ENCODE data around the gene NGEF.

Gene NGEF

GRCh38 chr2:233031556-233032500 is 18.8 kb upstream of the NGEF start:
- 94% methylated on average over 21 of the region's 27 CpGs for WGBS (ENCODE audit: insufficient coverage)
- Histone ChIP-seq H3K27me3 (replicated peaks in 2 of 5; ENCODE audit: control insufficient read depth in 4 of 5, insufficient read depth in 5 of 5, low read length in 4 of 5) (no peaks in the 10 kb centered on the region), H3K9me3 (ENCODE audit: control extremely low read depth in 1 of 5, control insufficient read depth in 4 of 5, insufficient read depth in 2 of 5, low read depth in 1 of 5, low read length in 4 of 5) (no peaks in the 10 kb centered on the region), H3K27ac (ENCODE audit: insufficient read depth in 1 of 2, low read depth in 1 of 2, low read length in 2 of 2, poor library complexity in 1 of 2, severe bottlenecking in 2 of 2) (no peak overlapping the region), H3K36me3 (ENCODE audit: control insufficient read depth in 4 of 4, insufficient read depth in 4 of 4, low read length in 3 of 4) (no peaks in the 10 kb centered on the region), H3K4me1 (ENCODE audit: control extremely low read depth in 1 of 4, control insufficient read depth in 4 of 4, insufficient read depth in 4 of 4, low read length in 3 of 4) (no peaks in the 10 kb centered on the region), H3K4me3 (ENCODE audit: control insufficient read depth in 1 of 7, extremely low read depth in 1 of 7, insufficient read depth in 4 of 7, low read depth in 2 of 7, low read length in 6 of 7) (no peak overlapping the region)
- POLR2A ChIA-PET = no interaction called here
- CTCF ChIA-PET = no interaction called here
- no peak for DNase-seq

GRCh38 chr2:233029321-233029720 is 16.3 kb upstream of the NGEF start:
- WGBS (ENCODE audit: insufficient coverage) = no CpG with 5 or more reads among the region's 9 CpGs
- ChIA-PET CTCF (interaction anchor here (0.7 to 1.7 kb wide), 11 partner anchors 15 to 179 kb away, joined by 3 to 5 read pairs (median 3); partner anchors contain the start of gene INPP5D), POLR2A (no interaction called here)
- Histone ChIP-seq H3K9me3 (ENCODE audit: control extremely low read depth in 1 of 5, control insufficient read depth in 4 of 5, insufficient read depth in 2 of 5, low read depth in 1 of 5, low read length in 4 of 5) (no peaks in the 10 kb centered on the region), H3K4me1 (ENCODE audit: control extremely low read depth in 1 of 4, control insufficient read depth in 4 of 4, insufficient read depth in 4 of 4, low read length in 3 of 4) (no peaks in the 10 kb centered on the region), H3K27me3 (replicated peaks in 2 of 5; ENCODE audit: control insufficient read depth in 4 of 5, insufficient read depth in 5 of 5, low read length in 4 of 5) (no peaks in the 10 kb centered on the region), H3K4me3 (ENCODE audit: control insufficient read depth in 1 of 7, extremely low read depth in 1 of 7, insufficient read depth in 4 of 7, low read depth in 2 of 7, low read length in 6 of 7) (no peak overlapping the region), H3K36me3 (ENCODE audit: control insufficient read depth in 4 of 4, insufficient read depth in 4 of 4, low read length in 3 of 4) (no peaks in the 10 kb centered on the region), H3K27ac (ENCODE audit: insufficient read depth in 1 of 2, low read depth in 1 of 2, low read length in 2 of 2, poor library complexity in 1 of 2, severe bottlenecking in 2 of 2) (no peak overlapping the region)
- DNase-seq = no peak

DNA sequence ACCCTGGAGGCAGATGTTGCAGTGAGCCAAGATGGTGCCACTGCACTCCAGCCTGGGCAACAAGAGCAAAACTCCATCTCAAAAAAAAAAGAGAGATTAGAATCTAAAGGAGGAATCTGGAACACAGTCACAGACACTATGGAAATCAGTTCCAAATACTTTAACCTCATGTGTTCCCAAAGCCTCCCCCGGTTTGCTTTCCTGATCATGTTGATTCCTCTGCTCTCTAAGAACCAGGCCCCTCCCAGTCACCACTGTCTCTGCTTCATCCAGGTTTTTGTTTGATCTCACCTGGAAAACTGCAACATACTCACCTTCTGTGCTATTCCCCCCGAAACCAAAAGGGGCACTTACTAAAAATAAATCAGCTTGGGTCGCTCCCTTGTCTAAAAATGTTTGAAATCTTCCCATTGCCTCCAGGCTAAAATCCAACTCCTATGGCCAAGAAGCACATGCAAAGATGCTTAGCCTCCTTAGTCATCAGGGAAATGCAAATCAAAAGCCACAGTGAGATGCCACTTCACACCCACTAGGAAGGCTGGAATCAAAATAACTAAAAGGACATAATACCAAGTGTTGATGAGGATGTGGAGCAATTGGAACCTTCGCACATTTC is 13.2 kb upstream of the NGEF start:
- ChIA-PET CTCF (no interaction called here), POLR2A (no interaction called here)
- H3K4me1 ChIP-seq (ENCODE audit: control extremely low read depth in 1 of 4, control insufficient read depth in 4 of 4, insufficient read depth in 4 of 4, low read length in 3 of 4) = no peaks in the 10 kb centered on the region
- H3K27ac ChIP-seq (ENCODE audit: insufficient read depth in 1 of 2, low read depth in 1 of 2, low read length in 2 of 2, poor library complexity in 1 of 2, severe bottlenecking in 2 of 2) = no peak overlapping the region
- H3K27me3 ChIP-seq (replicated peaks in 2 of 5; ENCODE audit: control insufficient read depth in 4 of 5, insufficient read depth in 5 of 5, low read length in 4 of 5) = no peaks in the 10 kb centered on the region
- DNase-seq = no peak
- no peaks in the 10 kb centered on the region for H3K36me3 ChIP-seq (ENCODE audit: control insufficient read depth in 4 of 4, insufficient read depth in 4 of 4, low read length in 3 of 4)
- 100% methylated on average over 3 of the region's 4 CpGs for WGBS (ENCODE audit: insufficient coverage)
- H3K4me3 ChIP-seq (ENCODE audit: control insufficient read depth in 1 of 7, extremely low read depth in 1 of 7, insufficient read depth in 4 of 7, low read depth in 2 of 7, low read length in 6 of 7) = no peak overlapping the region
- no peaks in the 10 kb centered on the region for H3K9me3 ChIP-seq (ENCODE audit: control extremely low read depth in 1 of 5, control insufficient read depth in 4 of 5, insufficient read depth in 2 of 5, low read depth in 1 of 5, low read length in 4 of 5)

DNA sequence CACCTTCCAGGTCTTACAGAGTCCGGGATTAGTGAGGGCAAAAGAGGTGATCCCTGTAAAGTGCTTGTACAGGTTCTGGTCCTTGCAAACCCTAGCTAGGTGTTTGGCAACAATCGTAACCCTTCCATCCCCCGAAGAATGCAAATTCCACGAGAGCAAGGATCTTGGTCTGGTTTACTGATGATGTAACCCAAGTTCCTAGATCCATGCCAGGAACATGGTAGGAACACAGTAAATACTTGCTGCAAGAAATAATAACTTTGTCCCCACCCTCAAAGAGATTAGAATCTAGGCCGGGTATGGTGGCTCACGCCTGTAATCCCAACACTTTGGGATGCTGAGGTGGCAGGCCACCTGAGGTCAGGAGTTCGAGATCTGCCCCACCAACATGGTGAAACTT is 12.7 kb upstream of the NGEF start:
- no peaks in the 10 kb centered on the region for H3K9me3 ChIP-seq (ENCODE audit: control extremely low read depth in 1 of 5, control insufficient read depth in 4 of 5, insufficient read depth in 2 of 5, low read depth in 1 of 5, low read length in 4 of 5)
- ChIA-PET POLR2A (no interaction called here), CTCF (no interaction called here)
- no peaks in the 10 kb centered on the region for H3K36me3 ChIP-seq (ENCODE audit: control insufficient read depth in 4 of 4, insufficient read depth in 4 of 4, low read length in 3 of 4)
- H3K4me3 ChIP-seq (ENCODE audit: control insufficient read depth in 1 of 7, extremely low read depth in 1 of 7, insufficient read depth in 4 of 7, low read depth in 2 of 7, low read length in 6 of 7) = no peak overlapping the region
- H3K27me3 ChIP-seq (replicated peaks in 2 of 5; ENCODE audit: control insufficient read depth in 4 of 5, insufficient read depth in 5 of 5, low read length in 4 of 5) = no peaks in the 10 kb centered on the region
- DNase-seq = no peak
- WGBS (ENCODE audit: insufficient coverage) = 98% methylated on average over 6 of the region's 7 CpGs
- H3K4me1 ChIP-seq (ENCODE audit: control extremely low read depth in 1 of 4, control insufficient read depth in 4 of 4, insufficient read depth in 4 of 4, low read length in 3 of 4) = no peaks in the 10 kb centered on the region
- H3K27ac ChIP-seq (ENCODE audit: insufficient read depth in 1 of 2, low read depth in 1 of 2, low read length in 2 of 2, poor library complexity in 1 of 2, severe bottlenecking in 2 of 2) = no peak overlapping the region

DNA sequence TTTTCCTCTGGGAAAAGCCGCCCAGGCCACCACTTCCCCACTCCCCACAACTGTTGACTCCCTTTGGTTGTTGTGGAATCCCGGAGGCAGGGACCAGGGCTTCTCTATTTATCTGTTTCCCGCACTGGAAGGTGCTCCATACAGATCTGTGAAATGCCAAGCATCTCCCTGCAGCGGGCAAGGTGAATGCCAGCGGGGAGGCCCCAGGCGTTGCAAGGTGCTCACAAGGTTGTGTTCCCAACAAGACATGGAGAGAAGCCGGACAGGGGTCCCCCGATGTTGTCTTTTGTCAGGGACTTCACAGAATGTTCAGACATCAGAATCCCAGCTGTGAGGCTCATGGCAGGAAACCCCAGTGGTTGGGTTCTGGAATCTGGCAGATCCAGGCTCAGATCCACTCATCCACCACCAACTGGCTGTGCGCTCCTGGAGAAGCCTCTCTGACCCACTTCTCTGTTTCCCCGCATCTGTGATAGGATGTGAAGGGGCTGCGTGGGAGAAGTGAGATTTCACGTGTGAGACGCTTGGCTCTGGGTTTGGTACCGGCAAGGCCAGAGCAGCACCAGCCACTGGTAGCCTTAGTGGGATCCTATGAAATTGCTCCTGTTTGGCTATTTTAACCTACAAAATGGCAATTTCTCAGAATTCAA is 10.8 kb upstream of the NGEF start:
- no peak overlapping the region for H3K4me3 ChIP-seq (ENCODE audit: control insufficient read depth in 1 of 7, extremely low read depth in 1 of 7, insufficient read depth in 4 of 7, low read depth in 2 of 7, low read length in 6 of 7)
- WGBS (ENCODE audit: insufficient coverage) = 98% methylated on average over 14 of the region's 14 CpGs
- no peaks in the 10 kb centered on the region for H3K27me3 ChIP-seq (replicated peaks in 2 of 5; ENCODE audit: control insufficient read depth in 4 of 5, insufficient read depth in 5 of 5, low read length in 4 of 5)
- POLR2A ChIA-PET = no interaction called here
- H3K27ac ChIP-seq (ENCODE audit: insufficient read depth in 1 of 2, low read depth in 1 of 2, low read length in 2 of 2, poor library complexity in 1 of 2, severe bottlenecking in 2 of 2) = no peak overlapping the region
- no peak for DNase-seq
- H3K36me3 ChIP-seq (ENCODE audit: control insufficient read depth in 4 of 4, insufficient read depth in 4 of 4, low read length in 3 of 4) = no peaks in the 10 kb centered on the region
- H3K4me1 ChIP-seq (ENCODE audit: control extremely low read depth in 1 of 4, control insufficient read depth in 4 of 4, insufficient read depth in 4 of 4, low read length in 3 of 4) = no peaks in the 10 kb centered on the region
- H3K9me3 ChIP-seq (ENCODE audit: control extremely low read depth in 1 of 5, control insufficient read depth in 4 of 5, insufficient read depth in 2 of 5, low read depth in 1 of 5, low read length in 4 of 5) = no peaks in the 10 kb centered on the region
- CTCF ChIA-PET = interaction anchor here (0.9 kb wide), 1 partner anchor 44 kb away, joined by 3 read pairs; no protein-coding TSS in a partner anchor

DNA sequence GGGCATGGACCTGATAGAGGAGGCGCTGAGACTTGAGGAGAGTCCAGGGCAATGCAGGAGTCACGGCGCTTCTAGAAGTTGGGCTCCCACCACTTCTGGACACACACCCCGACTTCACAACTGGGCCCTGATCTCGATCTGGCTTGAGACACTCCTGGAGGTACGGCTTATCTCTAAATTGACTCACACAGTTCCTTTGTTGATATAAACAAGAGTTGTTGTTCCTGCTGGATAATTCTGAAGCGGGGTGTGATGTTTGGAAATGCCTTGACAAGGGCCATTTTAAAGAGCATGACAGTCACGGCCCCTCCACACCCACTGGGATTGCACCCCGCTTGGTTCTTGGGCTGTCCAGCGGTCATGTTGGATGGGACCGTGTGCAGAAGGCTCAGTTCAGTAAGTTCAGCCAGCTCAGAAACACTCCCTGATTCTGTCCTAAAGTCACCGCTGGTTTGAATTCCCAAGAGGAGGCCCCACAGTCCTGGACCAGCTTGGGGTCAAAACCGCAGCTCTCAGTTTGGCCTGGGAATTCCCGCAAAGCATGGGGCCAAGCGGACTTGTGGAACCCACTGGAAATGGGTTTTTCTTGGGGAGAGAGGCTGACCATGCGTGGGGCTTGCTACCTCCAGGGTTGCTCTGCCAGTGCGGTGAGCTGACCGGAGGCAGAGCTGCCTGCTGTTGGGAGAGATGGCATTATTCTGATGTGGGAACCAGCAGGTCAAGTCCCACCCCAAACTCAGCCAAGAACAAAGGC is 10.1 kb upstream of the NGEF start:
- no peak for DNase-seq
- ChIA-PET CTCF (no interaction called here), POLR2A (no interaction called here)
- H3K4me1 ChIP-seq (ENCODE audit: control extremely low read depth in 1 of 4, control insufficient read depth in 4 of 4, insufficient read depth in 4 of 4, low read length in 3 of 4) = no peaks in the 10 kb centered on the region
- no peak overlapping the region for H3K4me3 ChIP-seq (ENCODE audit: control insufficient read depth in 1 of 7, extremely low read depth in 1 of 7, insufficient read depth in 4 of 7, low read depth in 2 of 7, low read length in 6 of 7)
- H3K36me3 ChIP-seq (ENCODE audit: control insufficient read depth in 4 of 4, insufficient read depth in 4 of 4, low read length in 3 of 4) = no peaks in the 10 kb centered on the region
- peaks cover 0 to under 1% (median 0%) of the 10 kb centered on the region in 5 experiments for H3K9me3 ChIP-seq (ENCODE audit: control extremely low read depth in 1 of 5, control insufficient read depth in 4 of 5, insufficient read depth in 2 of 5, low read depth in 1 of 5, low read length in 4 of 5)
- no peak overlapping the region for H3K27ac ChIP-seq (ENCODE audit: insufficient read depth in 1 of 2, low read depth in 1 of 2, low read length in 2 of 2, poor library complexity in 1 of 2, severe bottlenecking in 2 of 2)
- 97% methylated on average over 16 of the region's 18 CpGs for WGBS (ENCODE audit: insufficient coverage)
- no peaks in the 10 kb centered on the region for H3K27me3 ChIP-seq (replicated peaks in 2 of 5; ENCODE audit: control insufficient read depth in 4 of 5, insufficient read depth in 5 of 5, low read length in 4 of 5)

Data from common myeloid progenitor, CD34-positive (primary cell).